Measurements from ENCODE around the gene ZNF70. TPM values are rescaled to one million over a fixed set of nuclear protein-coding genes. Genes with fewer than 3 reads are reported as not detected.
"Not testable (repeated sequence)": the region's sequence is repeated elsewhere in the genome, so short reads cannot be mapped to it uniquely, and the experiment has no call there.

The ZNF70 gene
- total RNA-seq, 1 donor from 2014 or later = 4.1 TPM

DNA sequence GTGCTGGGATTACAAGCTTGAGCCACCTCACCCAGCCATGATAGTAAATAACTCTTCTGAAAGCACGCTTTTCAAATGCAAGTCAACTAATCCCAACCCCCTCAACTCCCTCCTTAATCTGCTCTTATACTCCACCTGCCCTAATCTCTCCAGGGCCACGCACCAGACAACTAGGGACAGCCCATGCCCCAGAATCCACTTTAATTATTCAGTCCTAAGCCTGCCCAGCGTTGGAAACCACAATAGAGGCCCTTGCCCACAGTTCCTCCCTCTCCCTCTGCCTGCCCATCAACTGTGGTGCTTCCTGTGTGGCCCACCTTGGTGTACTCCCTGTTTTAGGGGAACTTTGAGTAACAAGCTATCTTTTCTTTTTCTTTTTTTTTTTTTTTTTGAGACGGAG is 6.0 kb upstream of the ZNF70 start:
- no peak for DNase-seq

DNA sequence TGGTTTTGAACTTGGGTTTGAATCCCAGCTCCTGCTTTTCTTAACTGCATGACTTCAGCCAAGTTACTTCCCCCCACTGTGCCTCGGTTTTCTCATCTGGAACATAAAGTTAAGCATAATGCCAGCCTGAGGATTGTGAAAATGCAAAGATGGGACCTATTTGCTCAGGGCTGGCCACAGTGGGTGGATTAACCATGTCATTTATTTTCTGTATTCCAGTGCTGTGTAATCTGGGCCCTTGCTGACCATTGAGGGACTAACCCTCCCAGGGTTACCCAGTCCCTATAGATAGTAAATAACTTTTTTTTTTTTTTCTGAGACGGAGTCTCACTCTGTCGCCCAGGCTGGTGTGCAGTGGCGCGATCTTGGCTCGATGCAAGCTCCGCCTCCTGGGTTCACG is 4.8 kb upstream of the ZNF70 start:
- no peak for DNase-seq

DNA sequence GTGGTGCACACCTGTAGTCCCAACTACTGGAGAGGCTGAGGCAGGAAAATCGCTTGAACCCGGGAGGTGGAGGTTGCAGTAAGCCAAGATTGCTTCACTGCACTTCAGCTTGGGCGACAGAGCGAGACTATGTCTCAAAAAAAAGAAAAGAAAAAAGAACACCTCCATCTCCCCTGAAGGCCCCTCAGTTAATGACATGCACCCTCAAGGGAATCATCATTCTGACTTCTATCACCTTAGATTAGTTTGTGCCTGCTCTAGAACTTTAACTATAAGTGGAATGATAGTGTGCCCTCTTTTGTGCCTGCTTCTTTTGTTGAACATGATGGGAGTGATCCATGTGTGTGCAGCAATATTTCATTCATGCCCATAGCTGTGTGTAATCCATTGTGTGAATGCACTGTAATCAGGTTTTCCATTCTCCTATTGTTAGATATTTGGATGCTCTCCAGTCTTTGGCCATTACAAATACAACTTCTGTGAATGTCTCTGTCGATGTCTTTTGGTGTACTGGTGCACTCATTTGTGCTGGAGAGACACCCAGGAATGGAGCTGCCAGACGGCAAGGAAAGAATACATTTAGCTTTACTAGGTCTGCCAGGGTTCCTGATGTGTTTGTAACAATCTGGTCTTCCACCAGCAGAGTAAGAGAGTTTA is 4.2 kb upstream of the ZNF70 start:
- DNase-seq = no peak

DNA sequence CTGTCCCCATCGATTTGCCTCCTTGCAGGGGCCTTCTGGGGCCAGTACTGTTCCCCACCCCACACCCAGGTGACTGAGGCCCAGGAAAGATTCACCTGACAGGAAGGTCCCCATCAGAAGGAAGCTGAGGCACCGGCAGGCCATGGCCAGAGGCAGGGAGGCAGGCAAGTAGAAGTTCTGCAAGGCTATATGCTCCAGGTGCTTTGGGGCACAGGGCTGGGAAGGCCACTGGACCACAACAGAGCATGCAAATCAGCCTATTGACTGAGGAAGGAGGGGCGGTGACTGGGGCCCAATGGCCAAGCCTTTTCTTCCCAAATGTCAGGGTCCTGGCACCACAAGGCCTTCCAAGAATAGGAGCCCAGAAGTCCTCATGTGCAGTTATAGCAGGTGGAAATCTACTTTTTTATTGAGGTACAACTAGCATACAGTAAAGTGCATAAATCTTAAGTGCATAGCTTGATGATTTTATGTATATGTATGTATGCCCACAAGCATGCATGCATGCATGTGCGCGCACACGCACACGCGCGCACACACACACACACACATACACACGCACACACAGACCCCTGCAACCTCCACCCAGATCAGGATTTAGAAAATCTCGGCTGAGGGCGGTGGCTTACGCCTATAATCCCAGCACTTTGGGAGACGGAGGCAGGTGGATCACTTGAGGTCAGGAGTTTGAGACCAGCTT is 3.5 kb upstream of the ZNF70 start, which contains the start of gene VPREB3:
VPREB3 (minus strand) TSS at position 206 of the 700 bp plus-strand sequence; CDS start at position 144, 62 bp downstream.
- DNase-seq = no peak

DNA sequence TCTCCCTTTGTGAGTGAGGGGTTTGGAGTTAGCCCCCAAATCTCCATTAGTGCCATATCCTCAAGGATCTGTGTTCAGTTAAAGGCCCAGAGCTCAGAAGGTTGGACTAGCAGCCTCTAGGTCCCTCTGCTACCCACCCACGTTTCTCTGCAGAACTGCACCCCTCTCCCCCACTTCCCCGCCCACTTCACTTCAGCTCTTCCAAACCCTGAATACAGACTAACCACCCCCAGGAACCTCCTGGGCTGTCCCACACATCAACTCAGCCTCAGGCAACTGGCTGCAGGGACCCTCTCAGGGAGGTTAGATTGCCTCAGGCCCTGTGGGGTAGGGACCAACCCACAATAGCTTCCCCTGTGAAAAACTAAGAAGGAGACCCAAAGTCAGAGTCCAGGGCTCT is 2.5 kb upstream of the ZNF70 start:
- no peak for DNase-seq

DNA sequence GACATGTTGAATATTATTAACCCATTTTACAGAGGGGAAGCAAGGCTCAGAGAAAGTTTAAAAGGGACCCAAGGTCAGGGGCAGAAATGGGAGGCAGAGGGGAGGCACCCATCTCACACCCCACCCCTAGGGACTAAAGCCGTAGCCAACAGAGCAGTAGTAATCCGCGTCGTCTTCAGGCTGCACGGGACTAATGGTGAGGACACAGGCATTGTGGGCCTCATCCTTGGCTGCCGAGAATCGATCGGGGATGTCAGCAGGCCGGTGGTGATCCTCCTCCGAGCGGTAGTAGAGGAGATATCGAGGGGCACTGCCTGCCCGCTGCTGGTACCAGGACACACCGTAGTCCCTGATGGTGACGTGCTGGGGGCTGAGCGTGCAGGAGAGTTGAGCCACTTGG is 1.8 kb upstream of the ZNF70 start:
- no peak for DNase-seq

DNA sequence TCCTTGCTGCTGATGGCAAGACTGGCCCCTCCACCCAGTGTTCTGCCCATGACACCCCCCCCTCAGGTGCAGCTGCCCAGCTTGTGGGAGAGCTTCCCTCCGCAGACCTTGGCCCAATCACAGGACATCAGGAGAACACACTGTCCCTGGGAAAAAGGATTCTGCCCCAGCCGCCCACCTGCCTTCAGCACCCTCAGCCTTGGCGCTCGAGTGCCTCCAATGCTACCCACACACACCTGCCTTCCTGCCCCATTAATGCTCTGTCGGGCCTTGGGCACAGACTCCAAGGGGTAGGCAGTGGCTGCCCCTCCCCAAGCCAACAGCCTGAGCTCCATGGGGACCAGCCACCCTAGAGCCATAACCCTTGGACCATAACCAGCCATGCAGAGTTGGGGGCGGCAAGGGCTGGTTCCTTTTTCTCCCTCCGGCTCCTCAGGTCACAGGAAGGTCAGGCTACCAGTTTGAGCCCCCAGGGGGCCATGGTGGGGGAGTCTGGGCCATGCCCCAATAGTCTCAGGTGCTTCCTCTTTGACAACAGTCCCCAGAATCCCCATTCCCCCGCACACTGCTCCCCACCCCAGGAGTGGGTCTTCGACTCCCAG is 1.3 kb upstream of the ZNF70 start:
- DNase-seq = no peak

DNA sequence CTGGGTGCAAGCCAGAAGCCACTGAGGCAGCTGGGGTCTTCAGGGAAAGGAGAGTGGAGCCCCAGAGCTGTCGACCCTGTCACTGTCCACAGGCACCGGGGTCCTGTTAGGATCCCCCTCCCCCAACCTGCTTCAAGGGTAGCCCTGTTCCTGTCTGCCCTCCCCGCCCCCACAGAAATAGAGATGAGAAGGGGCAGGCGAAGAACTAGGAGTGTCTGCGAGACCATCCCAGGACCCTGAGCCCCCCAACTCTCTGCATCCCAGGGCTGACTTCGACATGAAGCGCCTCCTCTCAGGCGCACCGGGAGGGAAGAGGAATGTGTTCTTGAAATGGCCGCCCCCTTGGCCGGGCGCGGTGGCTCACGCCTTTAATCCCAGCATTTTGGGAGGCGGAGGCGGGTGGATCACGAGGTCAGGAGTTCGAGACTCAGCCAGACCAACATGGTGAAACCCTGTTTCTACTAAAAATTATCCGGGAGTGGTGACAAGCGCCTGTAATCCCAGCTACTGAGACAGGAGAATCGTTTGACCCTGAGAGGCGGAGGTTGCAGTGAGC is 607 bp upstream of the ZNF70 start:
- DNase-seq = no peak

DNA sequence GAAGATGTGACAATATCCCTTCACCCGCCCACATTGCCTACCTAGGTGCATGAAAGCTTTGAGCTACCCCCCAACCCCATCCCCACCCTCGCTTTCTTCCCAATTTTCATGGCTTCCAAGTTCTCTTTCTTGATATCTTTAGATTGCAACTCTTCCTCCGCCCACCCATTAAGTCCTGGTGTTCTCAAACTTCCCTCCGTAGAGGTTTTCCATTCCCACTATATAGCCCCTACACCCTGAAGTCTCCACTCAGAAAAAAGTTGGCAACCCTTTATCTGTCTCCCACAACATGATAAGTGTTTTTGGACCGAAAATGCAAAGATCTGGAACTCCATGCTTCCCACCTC is 572 bp downstream of the ZNF70 start:
- no peak for DNase-seq

DNA sequence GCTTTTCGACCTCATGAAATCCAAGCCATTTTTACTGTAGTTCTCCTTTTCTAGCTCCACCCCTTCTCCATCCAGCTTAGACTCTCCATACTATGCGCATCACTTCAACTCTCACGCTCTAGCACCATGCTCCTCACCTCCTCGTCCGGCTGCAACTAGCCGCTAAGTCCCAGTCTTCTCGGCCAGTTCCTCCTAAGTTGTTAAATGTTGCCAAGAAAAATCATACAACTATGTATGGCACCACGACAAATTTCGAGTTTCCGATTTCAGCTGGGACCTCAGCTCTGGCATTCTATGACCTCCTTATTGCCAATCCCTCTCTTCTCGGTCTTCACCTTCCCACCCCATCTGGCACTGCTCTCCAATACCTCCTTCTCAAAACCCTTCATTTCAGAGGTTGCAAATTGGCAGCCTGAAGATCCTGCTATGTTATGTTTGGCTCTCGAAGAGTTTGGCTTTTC is 1.0 kb downstream of the ZNF70 start:
- no peak for DNase-seq

DNA sequence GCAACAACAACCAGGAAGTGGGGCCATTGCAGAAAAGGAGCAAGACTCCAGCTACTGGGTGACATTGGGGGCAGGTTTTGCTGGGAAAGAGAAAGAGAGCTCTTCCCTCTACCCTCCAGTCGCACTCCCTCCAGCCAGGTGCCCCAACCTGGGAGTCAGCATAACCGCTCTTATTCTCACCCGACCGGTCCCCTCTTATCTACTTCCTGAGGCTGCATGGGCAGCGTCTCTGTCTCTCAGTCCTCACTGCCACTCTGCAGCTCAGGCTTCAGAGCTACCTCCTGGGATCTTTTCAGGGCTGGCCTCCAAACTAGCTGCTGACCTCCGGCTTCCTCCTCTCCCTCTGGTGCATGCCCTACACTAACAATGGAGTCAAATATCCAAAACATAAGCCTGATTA is 5.1 kb downstream of the ZNF70 start:
- DNase-seq = no peak

DNA sequence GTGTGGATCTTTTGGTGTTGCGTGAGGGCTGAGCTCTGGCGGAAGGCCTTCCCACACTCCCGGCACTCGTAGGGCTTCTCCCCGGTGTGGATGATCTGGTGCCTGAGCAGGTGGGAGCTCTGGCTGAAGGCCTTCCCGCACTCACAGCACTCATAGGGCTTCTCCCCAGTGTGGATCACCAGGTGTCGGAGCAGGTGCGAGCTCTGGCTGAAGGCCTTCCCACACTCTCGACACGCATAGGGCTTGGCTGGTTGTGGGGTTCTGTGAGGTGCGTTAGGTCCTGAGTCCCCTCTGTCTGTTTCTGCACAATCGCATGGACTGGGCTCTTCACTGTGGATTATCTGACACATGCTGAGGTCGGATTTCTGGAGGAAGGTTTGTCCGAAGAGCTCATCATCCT is 6.4 kb downstream of the ZNF70 start:
- DNase-seq = no peak

DNA sequence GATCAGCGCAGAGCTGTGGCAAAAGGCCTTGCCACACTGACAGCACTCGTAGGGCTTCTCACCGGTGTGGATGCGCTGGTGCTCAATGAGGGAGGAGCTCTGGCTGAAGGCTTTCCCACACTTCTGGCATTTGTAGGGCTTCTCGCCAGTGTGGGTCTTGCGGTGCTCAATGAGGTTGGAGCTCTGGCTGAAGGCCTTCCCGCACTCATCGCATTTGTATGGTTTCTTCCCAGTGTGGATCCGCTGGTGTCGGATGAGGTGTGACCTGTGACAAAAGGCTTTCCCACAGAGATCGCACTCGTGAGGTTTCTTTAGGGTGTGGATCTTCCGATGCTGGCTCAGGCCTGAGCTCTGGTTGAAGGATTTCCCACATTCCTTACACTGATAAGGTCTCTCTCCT is 6.9 kb downstream of the ZNF70 start:
- no peak for DNase-seq

DNA sequence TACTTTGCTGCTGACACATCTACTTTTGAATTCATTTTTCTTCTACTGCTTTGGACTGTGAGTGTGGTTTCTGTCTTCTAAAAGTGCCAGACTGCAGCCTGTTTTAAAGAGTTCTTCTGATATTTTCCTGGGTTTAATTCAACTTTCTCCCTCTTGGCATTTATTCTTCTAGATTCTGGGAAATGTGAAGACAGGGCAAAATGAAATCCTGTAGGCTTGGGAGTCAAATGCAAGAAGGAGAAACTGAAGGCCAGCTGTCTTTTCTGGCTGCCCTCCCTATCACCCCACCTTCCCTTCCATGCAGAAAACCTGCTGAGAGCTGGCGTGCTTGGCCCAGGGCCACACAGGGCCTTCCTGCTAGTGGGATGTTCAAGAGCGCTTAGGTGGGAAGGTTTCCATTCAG is 7.6 kb downstream of the ZNF70 start:
- DNase-seq = no peak

DNA sequence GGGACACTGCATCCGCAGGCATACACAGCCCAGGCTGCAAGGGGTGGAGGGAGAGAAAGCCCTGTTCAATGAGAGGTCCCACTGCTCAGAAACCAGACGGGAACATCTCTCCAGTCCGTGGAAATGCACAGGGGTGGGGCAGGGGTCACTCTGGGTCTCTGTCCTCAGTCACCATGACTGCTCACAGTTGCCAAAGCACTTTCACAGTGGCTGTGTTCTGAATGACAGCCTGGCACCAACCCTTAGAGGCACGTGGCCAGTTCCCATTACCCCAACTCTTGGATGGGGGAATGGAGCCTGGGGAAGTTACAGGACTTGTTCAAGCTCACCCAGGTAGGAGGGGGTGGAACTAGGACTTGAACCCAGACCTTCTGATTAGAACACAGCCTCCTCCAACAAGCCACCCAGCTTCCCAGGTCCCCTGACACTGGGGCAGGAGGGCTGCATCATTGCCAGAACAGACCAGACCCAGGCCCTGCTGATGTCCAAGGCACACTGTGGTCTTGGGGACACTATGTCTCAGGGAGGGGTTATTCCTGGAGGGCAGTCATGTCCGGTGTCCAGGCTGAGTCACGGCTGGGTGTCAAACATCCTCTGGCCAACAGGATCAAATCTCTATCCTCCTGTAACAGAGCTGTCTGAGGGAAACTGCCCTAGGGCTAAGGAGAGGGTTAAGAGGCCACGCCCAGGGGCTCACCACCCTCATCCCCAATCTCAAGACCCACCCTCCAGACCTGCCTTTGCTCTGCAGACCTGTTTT is 8.2 kb downstream of the ZNF70 start:
- DNase-seq = no peak

DNA sequence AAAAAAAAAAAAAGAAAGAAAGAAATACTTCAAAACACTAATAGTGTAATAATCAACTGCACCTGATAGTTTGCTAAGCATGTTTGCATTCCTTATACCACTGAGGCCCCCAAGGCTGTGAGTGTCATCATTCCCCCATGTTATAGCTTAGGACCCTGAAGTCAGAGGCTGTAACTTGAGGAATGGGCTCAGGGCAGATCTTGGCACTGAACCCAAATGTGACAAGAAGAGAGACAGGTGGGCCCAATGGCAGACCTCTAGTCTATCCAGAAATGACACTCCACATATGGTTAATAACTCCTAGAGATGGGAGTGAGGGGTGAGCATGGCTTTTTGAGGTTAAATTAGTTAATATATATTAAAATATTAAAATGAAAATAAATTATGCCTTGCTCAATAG is 13.2 kb downstream of the ZNF70 start:
- DNase-seq = no peak

DNA sequence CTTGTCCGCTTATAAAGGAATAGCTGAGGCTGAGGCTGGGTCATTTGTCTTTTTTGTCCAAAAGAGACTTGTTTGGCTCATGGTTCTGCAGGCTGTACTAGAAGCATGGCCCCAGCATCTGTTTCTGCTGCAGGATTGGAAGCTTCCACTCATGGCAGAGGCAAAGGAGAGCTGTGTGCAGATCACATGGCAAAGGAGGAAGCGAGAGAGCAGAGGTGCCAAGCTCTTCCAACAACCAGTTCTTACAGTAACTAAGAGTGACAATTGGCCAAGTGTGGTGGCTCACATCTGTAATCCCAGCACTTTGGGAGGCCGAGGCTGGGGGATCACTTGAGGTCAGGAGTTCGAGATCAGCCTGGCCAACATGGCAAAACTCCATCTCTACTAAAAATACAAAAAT is 22.8 kb downstream of the ZNF70 start:
- DNase-seq = not testable (repeated sequence)

DNA sequence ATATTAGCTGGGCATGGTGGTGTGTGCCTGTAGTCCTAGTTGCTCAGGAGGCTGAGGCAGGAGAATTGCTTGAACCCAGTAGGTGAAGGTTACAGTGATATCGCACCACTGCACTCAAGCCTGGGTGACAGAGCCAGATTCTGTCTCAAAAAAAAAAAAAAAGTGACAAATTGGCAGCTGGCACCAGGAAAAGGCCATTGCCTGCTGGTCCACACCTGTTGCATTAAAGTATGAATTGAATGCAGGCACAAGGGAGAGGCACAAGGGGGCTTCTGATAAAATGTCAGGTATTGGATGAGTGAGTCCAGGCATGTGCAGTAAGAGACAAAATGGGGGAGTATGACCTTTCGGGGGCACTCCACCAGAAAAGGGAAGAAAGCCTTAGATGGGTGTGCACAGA is 28.2 kb downstream of the ZNF70 start:
- DNase-seq = no peak

DNA sequence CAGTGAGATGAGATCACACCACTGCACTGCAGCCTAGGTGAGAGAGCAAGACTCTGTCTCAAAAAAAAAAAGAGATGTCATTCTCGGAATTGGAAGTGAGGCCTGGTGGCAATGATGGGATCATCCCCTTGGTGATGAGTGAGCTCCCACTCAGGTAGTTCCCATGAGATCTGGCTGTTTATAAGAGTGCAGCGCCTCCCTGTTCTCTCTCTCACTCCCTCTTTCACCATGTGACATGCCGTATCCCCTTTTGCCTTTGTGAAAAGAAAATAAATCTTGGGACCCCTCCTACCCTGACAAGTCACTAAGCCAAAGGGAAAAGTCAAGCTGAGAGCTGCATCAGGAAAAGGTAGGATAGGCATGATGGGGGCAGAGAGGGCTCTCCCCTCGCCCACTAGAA is 28.8 kb downstream of the ZNF70 start:
- DNase-seq = no peak

DNA sequence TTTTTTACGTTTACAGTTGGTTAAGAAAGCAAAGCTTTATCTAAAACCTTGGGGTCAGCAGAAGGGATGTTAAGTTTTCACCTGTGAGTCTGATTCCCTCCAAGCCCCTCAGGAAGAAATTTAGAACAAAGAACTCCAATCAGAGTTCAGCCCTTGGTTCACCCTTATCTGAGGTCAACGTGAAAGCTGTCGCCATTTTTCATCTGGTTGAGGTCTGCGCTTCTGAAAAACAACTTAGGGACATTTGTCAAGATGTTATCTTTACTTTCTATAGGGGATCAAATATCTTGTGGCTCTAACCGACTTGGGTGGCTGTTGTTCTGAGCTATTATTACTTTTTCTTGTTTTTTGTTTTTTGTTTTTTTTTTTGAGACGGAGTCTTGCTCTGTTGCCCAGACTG is 30.1 kb downstream of the ZNF70 start:
- DNase-seq = no peak

DNA sequence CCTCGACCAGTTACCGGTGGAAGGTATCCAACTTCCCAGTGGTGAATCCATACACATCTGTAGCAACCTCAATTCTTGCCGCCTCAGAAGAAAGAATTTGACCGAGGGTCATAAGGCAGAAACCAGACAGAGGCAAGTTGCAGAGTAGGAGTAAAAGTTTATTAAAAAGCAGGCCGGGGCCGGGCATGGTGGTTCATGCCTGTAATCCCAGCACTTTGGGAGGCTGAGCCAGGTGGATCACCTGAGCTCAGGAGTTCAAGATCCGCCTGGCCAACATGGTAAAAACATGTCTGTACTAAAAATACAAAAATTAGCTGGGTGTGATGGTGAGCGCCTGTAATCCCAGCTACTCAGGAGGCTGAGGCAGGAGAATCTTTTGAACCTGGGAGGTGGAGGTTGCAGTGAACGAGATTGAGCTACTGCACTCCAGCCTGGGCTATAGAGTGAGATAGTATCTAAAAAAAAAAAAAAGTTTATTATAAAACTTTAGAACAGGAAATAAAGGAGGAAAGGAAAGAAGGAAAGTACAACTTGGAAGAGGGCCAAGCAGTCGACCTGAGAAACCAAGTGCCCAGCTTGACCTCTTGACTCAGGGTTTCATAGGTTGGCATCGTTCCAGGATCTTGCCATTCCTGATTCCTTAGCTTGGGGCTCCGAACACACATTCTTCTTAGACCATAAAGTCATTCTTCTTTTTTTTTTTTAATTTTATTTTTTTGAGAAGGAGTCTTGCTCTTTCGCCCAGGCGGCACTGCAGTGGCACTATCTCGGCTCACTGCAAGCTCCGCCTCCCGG is 32.3 kb downstream of the ZNF70 start:
- DNase-seq = no peak
